Endothelial cell (in vitro differentiated cells): ENCODE results near the gene OR2V1. TPM values are rescaled to one million over a fixed set of nuclear protein-coding genes. Genes with fewer than 3 reads are reported as not detected.

ENCODE experiments used
- DNase-seq: peaks from one replicate; pipeline ENCODE4 v3.0.0; 2021; ENCODE audit warnings: low spot score
- H3K27ac Mint-ChIP-seq: one replicate; pipeline ENCODE4 v1.8.0; 2021; ENCODE audit warnings: mixed read lengths, inconsistent platforms; ENCODE audit not compliant: unreplicated experiment
- H3K27me3 Mint-ChIP-seq: one replicate; pipeline ENCODE4 v1.8.0; 2021; ENCODE audit warnings: mild to moderate bottlenecking, moderate library complexity, mixed read lengths, inconsistent platforms; ENCODE audit not compliant: unreplicated experiment
- H3K36me3 Mint-ChIP-seq: one replicate; pipeline ENCODE4 v1.8.0; 2021; ENCODE audit warnings: mild to moderate bottlenecking, low read depth, mixed read lengths, inconsistent platforms; ENCODE audit not compliant: unreplicated experiment
- H3K4me1 Mint-ChIP-seq: one replicate; pipeline ENCODE4 v1.8.0; 2021; ENCODE audit warnings: mild to moderate bottlenecking, mixed read lengths, inconsistent platforms; ENCODE audit not compliant: unreplicated experiment
- H3K4me3 Mint-ChIP-seq: one replicate; pipeline ENCODE4 v1.8.0; 2021; ENCODE audit warnings: mild to moderate bottlenecking, mixed read lengths, inconsistent platforms; ENCODE audit not compliant: unreplicated experiment
- H3K9me3 Mint-ChIP-seq: one replicate; pipeline ENCODE4 v1.8.0; 2021; ENCODE audit warnings: mixed read lengths, inconsistent platforms; ENCODE audit not compliant: unreplicated experiment
- total RNA-seq: library from RNA; stranded (reverse); fragmentation: NEBNext Ultra II Directional; extraction: Animal tissue kit (Norgen Biotek cat#: 25700); gene quantifications from one replicate; pipeline ENCODE4 v1.2.1, GENCODE V29; 2021; ENCODE audit not compliant: unreplicated experiment
- TF ChIP-seq, protein P1 (sequence below): fragments of 200-600 bp; sonication (generic); IDR thresholded peaks from one replicate; pipeline ENCODE4 v1.5.0; 2021; ENCODE audit warnings: antibody characterized with exemption; ENCODE audit not compliant: unreplicated experiment

Gene OR2V1
- total RNA-seq, 1 donor from 2014 or later: not detected

DNA sequence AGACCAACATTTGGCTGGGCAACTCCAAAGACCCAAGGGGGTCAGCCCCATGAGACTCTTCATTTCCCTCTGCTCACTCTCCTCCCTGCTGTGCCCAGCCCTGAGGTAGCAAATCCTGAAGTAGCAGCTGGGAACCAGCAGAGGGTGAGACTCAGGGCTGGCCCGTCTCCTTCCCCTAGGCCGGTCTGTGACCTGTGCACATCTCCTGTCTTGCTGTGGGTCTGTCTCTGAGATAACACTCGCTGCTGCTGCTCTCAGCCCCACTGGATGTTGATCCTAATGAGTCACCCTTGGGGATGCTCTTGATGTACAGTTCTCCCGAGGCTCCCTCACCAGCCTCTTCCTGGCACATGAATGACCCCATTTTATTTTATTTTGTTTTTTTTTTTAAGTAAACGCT lies 7.3 kb upstream of the OR2V1 start:
- Mint-ChIP-seq H3K4me1 (no peaks in the 10 kb centered on the region), H3K9me3 (no peaks in the 10 kb centered on the region), H3K36me3 (peaks cover 5% of the 10 kb centered on the region), H3K27ac (no peak overlapping the region), H3K27me3 (peaks cover 2% of the 10 kb centered on the region), H3K4me3 (no peak overlapping the region)
- DNase-seq: no peak
- TF ChIP-seq, protein P1, sequence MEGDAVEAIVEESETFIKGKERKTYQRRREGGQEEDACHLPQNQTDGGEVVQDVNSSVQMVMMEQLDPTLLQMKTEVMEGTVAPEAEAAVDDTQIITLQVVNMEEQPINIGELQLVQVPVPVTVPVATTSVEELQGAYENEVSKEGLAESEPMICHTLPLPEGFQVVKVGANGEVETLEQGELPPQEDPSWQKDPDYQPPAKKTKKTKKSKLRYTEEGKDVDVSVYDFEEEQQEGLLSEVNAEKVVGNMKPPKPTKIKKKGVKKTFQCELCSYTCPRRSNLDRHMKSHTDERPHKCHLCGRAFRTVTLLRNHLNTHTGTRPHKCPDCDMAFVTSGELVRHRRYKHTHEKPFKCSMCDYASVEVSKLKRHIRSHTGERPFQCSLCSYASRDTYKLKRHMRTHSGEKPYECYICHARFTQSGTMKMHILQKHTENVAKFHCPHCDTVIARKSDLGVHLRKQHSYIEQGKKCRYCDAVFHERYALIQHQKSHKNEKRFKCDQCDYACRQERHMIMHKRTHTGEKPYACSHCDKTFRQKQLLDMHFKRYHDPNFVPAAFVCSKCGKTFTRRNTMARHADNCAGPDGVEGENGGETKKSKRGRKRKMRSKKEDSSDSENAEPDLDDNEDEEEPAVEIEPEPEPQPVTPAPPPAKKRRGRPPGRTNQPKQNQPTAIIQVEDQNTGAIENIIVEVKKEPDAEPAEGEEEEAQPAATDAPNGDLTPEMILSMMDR: no peak

GRCh38 chr5:181136361-181136955 lies 5.5 kb upstream of the OR2V1 start:
- TF ChIP-seq, protein P1: no peak
- H3K9me3 Mint-ChIP-seq: no peaks in the 10 kb centered on the region
- H3K36me3 Mint-ChIP-seq: peaks cover 5% of the 10 kb centered on the region
- DNase-seq: no peak
- peaks cover 3% of the 10 kb centered on the region for H3K27me3 Mint-ChIP-seq
- H3K4me3 Mint-ChIP-seq: no peak overlapping the region
- no peak overlapping the region for H3K27ac Mint-ChIP-seq
- H3K4me1 Mint-ChIP-seq: peaks cover 3% of the 10 kb centered on the region

- DNase-seq: no peak
- TF ChIP-seq, protein P1: no peak
- no peak overlapping the region for H3K4me3 Mint-ChIP-seq
Measured at GRCh38 chr5:181134259-181134658, 3.3 kb upstream of the OR2V1 start.

GRCh38 chr5:181133610-181134231 lies 2.8 kb upstream of the OR2V1 start:
- Mint-ChIP-seq H3K4me3 (no peak overlapping the region), H3K9me3 (no peaks in the 10 kb centered on the region), H3K4me1 (peaks cover 5% of the 10 kb centered on the region), H3K27ac (no peak overlapping the region), H3K36me3 (peaks cover 5% of the 10 kb centered on the region), H3K27me3 (peaks cover 2% of the 10 kb centered on the region)
- DNase-seq: no peak
- TF ChIP-seq, protein P1: no peak

More at GRCh38 chr5:181134259-181134658, 3.3 kb upstream of the OR2V1 start:
- Mint-ChIP-seq H3K27ac (no peak overlapping the region), H3K27me3 (peaks cover 2% of the 10 kb centered on the region), H3K4me1 (peaks cover 4% of the 10 kb centered on the region), H3K36me3 (peaks cover 5% of the 10 kb centered on the region), H3K9me3 (no peaks in the 10 kb centered on the region)

- H3K27me3 Mint-ChIP-seq: peaks cover 2% of the 10 kb centered on the region
- H3K4me1 Mint-ChIP-seq: peaks cover 11% of the 10 kb centered on the region
- H3K9me3 Mint-ChIP-seq: no peaks in the 10 kb centered on the region
- DNase-seq: no peak
- TF ChIP-seq, protein P1: no peak
- no peak overlapping the region for H3K4me3 Mint-ChIP-seq
- H3K36me3 Mint-ChIP-seq: peaks cover 5% of the 10 kb centered on the region
- no peak overlapping the region for H3K27ac Mint-ChIP-seq
Measured at GRCh38 chr5:181133083-181133482, 2.1 kb upstream of the OR2V1 start.
